Measurements from ENCODE around the gene SGSM1. TPM values are rescaled to one million over a fixed set of nuclear protein-coding genes. Genes with fewer than 3 reads are reported as not detected.

The SGSM1 gene
- polyA plus RNA-seq, 3 donors = not detected

DNA sequence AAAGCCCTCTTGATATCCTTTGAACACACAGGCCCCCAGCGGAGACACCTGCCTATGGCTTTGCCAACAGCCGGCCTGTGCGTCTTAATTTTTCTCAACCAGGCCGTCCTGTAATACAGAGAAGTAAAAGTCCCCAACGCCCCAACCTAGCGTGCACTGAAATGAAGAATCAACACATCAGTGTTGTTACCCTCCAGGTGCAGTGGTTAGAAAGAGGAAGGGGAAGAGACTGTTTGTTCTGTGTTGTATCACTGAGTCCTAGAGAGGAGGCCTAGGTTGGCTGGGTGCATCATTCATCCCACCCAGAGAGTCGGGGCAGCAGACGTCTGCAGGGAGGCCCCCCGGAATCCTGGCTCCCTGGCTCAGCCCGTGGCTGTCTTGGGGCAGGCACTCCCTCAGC is 25.7 kb downstream of the SGSM1 start:
- Histone ChIP-seq H3K9me3 (replicated peaks in 1 of 2; ENCODE audit: control insufficient read depth in 1 of 2, insufficient read depth in 1 of 2, low read length in 2 of 2) (no peaks in the 10 kb centered on the region), H3K9ac (ENCODE audit: insufficient read depth, low read length, poor library complexity, severe bottlenecking) (no peak overlapping the region), H4K20me1 (ENCODE audit: insufficient read depth, low read length) (no peaks in the 10 kb centered on the region), H3K4me2 (replicated peaks; ENCODE audit: extremely low read depth, low read length, poor library complexity, severe bottlenecking) (no peak overlapping the region), H3K36me3 (replicated peaks in 1 of 2; ENCODE audit: control insufficient read depth in 1 of 2, insufficient read depth in 2 of 2, low read length in 2 of 2) (no peaks in the 10 kb centered on the region), H3K27me3 (ENCODE audit: control insufficient read depth in 2 of 2, insufficient read depth in 2 of 2, low read length in 2 of 2) (no peaks in the 10 kb centered on the region), H3K4me1 (ENCODE audit: control insufficient read depth in 1 of 2, insufficient read depth in 2 of 2, low read length in 2 of 2) (no peaks in the 10 kb centered on the region), H3K79me2 (ENCODE audit: insufficient read depth, low read length) (no peaks in the 10 kb centered on the region), H2AFZ (ENCODE audit: insufficient read depth, low read depth, low read length, poor library complexity, severe bottlenecking) (no peak overlapping the region), H3K27ac (ENCODE audit: low read depth in 1 of 2, low read length in 2 of 2) (no peak overlapping the region), H3K4me3 (replicated peaks in 1 of 3; ENCODE audit: low read depth in 2 of 3, low read length in 3 of 3) (no peak overlapping the region)
- WGBS (ENCODE audit: insufficient coverage) = 75% methylated on average over 7 of the region's 10 CpGs
- Mint-ChIP-seq H3K4me3 (no peak overlapping the region), H3K4me1 (no peaks in the 10 kb centered on the region), H3K27ac (no peak overlapping the region), H3K27me3 (ENCODE audit: low read depth in 3 of 3) (peaks cover 3 to 6% (median 4%) of the 10 kb centered on the region in 3 donors), H3K36me3 (no peaks in the 10 kb centered on the region), H3K9me3 (no peaks in the 10 kb centered on the region)
- DNase-seq = no peak
- intact Hi-C loops (cut with micrococcal nuclease) = no loop called here
- TF ChIP-seq, protein P1, sequence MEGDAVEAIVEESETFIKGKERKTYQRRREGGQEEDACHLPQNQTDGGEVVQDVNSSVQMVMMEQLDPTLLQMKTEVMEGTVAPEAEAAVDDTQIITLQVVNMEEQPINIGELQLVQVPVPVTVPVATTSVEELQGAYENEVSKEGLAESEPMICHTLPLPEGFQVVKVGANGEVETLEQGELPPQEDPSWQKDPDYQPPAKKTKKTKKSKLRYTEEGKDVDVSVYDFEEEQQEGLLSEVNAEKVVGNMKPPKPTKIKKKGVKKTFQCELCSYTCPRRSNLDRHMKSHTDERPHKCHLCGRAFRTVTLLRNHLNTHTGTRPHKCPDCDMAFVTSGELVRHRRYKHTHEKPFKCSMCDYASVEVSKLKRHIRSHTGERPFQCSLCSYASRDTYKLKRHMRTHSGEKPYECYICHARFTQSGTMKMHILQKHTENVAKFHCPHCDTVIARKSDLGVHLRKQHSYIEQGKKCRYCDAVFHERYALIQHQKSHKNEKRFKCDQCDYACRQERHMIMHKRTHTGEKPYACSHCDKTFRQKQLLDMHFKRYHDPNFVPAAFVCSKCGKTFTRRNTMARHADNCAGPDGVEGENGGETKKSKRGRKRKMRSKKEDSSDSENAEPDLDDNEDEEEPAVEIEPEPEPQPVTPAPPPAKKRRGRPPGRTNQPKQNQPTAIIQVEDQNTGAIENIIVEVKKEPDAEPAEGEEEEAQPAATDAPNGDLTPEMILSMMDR (IDR thresholded peaks at IDR 0.05) = no peak

DNA sequence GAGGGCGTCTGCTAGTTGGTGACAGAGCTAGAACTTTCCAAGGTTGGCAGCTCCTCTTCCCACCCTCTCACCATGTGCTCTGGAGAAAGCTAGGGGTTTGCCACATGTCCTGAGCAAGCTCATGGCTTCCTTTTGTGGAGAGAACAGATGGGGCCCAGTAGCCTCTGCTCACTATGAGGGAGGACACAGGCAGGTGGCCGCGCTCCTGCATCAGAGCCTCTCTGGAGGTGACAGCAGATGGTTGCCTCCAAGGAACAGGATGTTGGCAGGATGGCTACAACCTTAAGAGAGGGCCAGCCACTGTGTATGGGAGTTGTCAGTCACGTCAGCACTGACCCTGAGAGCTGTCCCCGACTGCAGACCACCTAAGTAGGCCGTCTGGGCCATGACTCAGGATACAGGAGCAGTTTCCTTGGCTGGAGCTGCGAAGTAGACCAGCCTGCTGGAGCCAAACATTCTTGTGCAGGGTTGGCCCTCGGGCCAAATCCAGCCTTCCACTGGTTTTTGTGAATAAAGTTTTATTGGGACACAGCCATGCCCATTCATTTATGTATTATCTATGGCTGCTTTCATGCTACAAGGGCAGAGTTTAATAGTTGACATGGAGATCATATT is 28.0 kb downstream of the SGSM1 start:
- 90% methylated on average over 6 of the region's 8 CpGs for WGBS (ENCODE audit: insufficient coverage)
- H4K20me1 ChIP-seq (ENCODE audit: insufficient read depth, low read length) = no peaks in the 10 kb centered on the region
- Mint-ChIP-seq H3K9me3 (peaks cover 0 to 3% (median 0%) of the 10 kb centered on the region in 7 donors), H3K27me3 (ENCODE audit: low read depth in 3 of 3) (peaks cover 3 to 6% (median 6%) of the 10 kb centered on the region in 3 donors), H3K4me3 (no peak overlapping the region), H3K4me1 (no peaks in the 10 kb centered on the region), H3K27ac (no peak overlapping the region), H3K36me3 (no peaks in the 10 kb centered on the region)
- no peak overlapping the region for H3K4me2 ChIP-seq (replicated peaks; ENCODE audit: extremely low read depth, low read length, poor library complexity, severe bottlenecking)
- H2AFZ ChIP-seq (ENCODE audit: insufficient read depth, low read depth, low read length, poor library complexity, severe bottlenecking) = no peak overlapping the region
- no peaks in the 10 kb centered on the region for H3K27me3 ChIP-seq (ENCODE audit: control insufficient read depth in 2 of 2, insufficient read depth in 2 of 2, low read length in 2 of 2)
- intact Hi-C loops (cut with micrococcal nuclease) = no loop called here
- no peak overlapping the region for H3K9ac ChIP-seq (ENCODE audit: insufficient read depth, low read length, poor library complexity, severe bottlenecking)
- TF ChIP-seq, protein P1 (IDR thresholded peaks at IDR 0.05) = no peak
- H3K36me3 ChIP-seq (replicated peaks in 1 of 2; ENCODE audit: control insufficient read depth in 1 of 2, insufficient read depth in 2 of 2, low read length in 2 of 2) = no peaks in the 10 kb centered on the region
- no peaks in the 10 kb centered on the region for H3K4me1 ChIP-seq (ENCODE audit: control insufficient read depth in 1 of 2, insufficient read depth in 2 of 2, low read length in 2 of 2)
- no peaks in the 10 kb centered on the region for H3K9me3 ChIP-seq (replicated peaks in 1 of 2; ENCODE audit: control insufficient read depth in 1 of 2, insufficient read depth in 1 of 2, low read length in 2 of 2)
- no peak overlapping the region for H3K4me3 ChIP-seq (replicated peaks in 1 of 3; ENCODE audit: low read depth in 2 of 3, low read length in 3 of 3)
- H3K27ac ChIP-seq (ENCODE audit: low read depth in 1 of 2, low read length in 2 of 2) = no peak overlapping the region
- no peaks in the 10 kb centered on the region for H3K79me2 ChIP-seq (ENCODE audit: insufficient read depth, low read length)
- DNase-seq = no peak

All from CD14-positive monocyte (primary cell).